Measurements from ENCODE around the gene TTLL1. TPM values are rescaled to one million over a fixed set of nuclear protein-coding genes. Genes with fewer than 3 reads are reported as not detected.

TTLL1 gene
- total RNA-seq, 1 experiment from 2014 or later, result 4.6 TPM

DNA sequence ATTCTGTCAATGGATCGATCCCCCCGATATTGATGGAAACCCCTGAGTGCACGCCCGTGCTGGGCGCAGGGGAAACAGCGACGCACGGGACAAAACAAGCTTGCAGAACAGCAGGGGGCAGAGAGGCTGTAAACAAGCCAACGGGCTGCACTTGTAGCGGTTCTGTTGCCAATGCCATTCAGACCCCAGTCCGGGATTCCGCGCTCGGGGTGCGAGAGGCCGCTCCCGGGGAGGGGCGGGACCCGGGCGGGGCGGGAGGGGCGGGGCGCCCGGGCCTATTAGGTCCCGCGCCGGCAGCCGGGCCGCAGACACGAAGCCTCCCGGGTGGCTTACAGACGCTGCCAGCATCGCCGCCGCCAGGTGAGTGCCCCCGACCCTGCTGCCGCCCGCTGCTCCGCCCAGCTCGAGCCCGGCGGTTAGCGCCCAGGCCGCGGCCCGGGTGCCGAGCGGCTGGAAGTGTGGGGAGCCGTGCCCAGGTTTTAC is 21.3 kb upstream of the TTLL1 start, which contains the start of gene BIK:
BIK (plus strand) TSS at position 307 of the 483 bp plus-strand sequence. CDS start 13,273 bp downstream, outside the sequence.
- TF ChIP-seq, protein P1, sequence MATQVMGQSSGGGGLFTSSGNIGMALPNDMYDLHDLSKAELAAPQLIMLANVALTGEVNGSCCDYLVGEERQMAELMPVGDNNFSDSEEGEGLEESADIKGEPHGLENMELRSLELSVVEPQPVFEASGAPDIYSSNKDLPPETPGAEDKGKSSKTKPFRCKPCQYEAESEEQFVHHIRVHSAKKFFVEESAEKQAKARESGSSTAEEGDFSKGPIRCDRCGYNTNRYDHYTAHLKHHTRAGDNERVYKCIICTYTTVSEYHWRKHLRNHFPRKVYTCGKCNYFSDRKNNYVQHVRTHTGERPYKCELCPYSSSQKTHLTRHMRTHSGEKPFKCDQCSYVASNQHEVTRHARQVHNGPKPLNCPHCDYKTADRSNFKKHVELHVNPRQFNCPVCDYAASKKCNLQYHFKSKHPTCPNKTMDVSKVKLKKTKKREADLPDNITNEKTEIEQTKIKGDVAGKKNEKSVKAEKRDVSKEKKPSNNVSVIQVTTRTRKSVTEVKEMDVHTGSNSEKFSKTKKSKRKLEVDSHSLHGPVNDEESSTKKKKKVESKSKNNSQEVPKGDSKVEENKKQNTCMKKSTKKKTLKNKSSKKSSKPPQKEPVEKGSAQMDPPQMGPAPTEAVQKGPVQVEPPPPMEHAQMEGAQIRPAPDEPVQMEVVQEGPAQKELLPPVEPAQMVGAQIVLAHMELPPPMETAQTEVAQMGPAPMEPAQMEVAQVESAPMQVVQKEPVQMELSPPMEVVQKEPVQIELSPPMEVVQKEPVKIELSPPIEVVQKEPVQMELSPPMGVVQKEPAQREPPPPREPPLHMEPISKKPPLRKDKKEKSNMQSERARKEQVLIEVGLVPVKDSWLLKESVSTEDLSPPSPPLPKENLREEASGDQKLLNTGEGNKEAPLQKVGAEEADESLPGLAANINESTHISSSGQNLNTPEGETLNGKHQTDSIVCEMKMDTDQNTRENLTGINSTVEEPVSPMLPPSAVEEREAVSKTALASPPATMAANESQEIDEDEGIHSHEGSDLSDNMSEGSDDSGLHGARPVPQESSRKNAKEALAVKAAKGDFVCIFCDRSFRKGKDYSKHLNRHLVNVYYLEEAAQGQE (IDR thresholded peaks at IDR 0.05; ENCODE audit: insufficient read depth in 1 of 2, low read depth in 2 of 2, low read length in 1 of 2), result no peak
- TF ChIP-seq TCF7L2 (IDR thresholded peaks at IDR 0.05; ENCODE audit: low read depth, low read length) (no peak), SIN3A (IDR thresholded peaks at IDR 0.05; ENCODE audit: borderline replicate concordance, insufficient read depth, low read depth, low read length) (no peak), POLR2AphosphoS5 (IDR thresholded peaks at IDR 0.05; ENCODE audit: low read depth, low read length) (no peak)
- TF ChIP-seq, protein P2, sequence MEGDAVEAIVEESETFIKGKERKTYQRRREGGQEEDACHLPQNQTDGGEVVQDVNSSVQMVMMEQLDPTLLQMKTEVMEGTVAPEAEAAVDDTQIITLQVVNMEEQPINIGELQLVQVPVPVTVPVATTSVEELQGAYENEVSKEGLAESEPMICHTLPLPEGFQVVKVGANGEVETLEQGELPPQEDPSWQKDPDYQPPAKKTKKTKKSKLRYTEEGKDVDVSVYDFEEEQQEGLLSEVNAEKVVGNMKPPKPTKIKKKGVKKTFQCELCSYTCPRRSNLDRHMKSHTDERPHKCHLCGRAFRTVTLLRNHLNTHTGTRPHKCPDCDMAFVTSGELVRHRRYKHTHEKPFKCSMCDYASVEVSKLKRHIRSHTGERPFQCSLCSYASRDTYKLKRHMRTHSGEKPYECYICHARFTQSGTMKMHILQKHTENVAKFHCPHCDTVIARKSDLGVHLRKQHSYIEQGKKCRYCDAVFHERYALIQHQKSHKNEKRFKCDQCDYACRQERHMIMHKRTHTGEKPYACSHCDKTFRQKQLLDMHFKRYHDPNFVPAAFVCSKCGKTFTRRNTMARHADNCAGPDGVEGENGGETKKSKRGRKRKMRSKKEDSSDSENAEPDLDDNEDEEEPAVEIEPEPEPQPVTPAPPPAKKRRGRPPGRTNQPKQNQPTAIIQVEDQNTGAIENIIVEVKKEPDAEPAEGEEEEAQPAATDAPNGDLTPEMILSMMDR (IDR thresholded peaks at IDR 0.05), result no peak; the same call in 1 of the 2 replicates
- Histone ChIP-seq H3K27ac (ENCODE audit: low read length) (no peak within 1 kb of the TSS), H3K4me3 (ENCODE audit: low read depth in 2 of 2, low read length in 2 of 2) (peak within 1 kb of the TSS; percentile 46 to 57), H3K36me3 (ENCODE audit: control insufficient read depth, insufficient read depth, low read length) (no peaks in the 10 kb centered on the region), H3K27me3 (ENCODE audit: control insufficient read depth, insufficient read depth, low read length) (peaks cover 2% of the 10 kb centered on the region; the same call in 1 of the 2 replicates), H3K9me3 (ENCODE audit: control insufficient read depth, insufficient read depth, low read depth, low read length) (no peaks in the 10 kb centered on the region), H3K4me1 (ENCODE audit: control insufficient read depth, insufficient read depth, low read length) (no peaks in the 10 kb centered on the region)
- no peak for DNase-seq (ENCODE audit: low read depth, low spot score)
- peak; percentile 78 for ATAC-seq
- BruUV-seq (replicated peaks), result no TSS peak
- intact Hi-C loops (cut with micrococcal nuclease; ENCODE audit: unreplicated experiment) (no loop called here), in situ Hi-C loops (cut with HindIII; ENCODE audit: low pct_unique_long_range_greater_than_20kb, low sequenced_read_pairs) (no loop called here)
- ChIA-PET CTCF (no interaction called here), POLR2A (no interaction called here)

- no TSS peak for BruUV-seq (replicated peaks)
- ChIA-PET POLR2A (no interaction called here), CTCF (no interaction called here)
- TF ChIP-seq, protein P2 (IDR thresholded peaks at IDR 0.05), result no peak
- TF ChIP-seq, protein P1 (IDR thresholded peaks at IDR 0.05; ENCODE audit: insufficient read depth in 1 of 2, low read depth in 2 of 2, low read length in 1 of 2), result no peak
- TF ChIP-seq POLR2AphosphoS5 (IDR thresholded peaks at IDR 0.05; ENCODE audit: low read depth, low read length), result no peak
- no peak for TF ChIP-seq SIN3A (IDR thresholded peaks at IDR 0.05; ENCODE audit: borderline replicate concordance, insufficient read depth, low read depth, low read length)
- TF ChIP-seq TCF7L2 (IDR thresholded peaks at IDR 0.05; ENCODE audit: low read depth, low read length), result no peak
- no peaks in the 10 kb centered on the region for H3K4me1 ChIP-seq (ENCODE audit: control insufficient read depth, insufficient read depth, low read length)
- in situ Hi-C loops (cut with HindIII; ENCODE audit: low pct_unique_long_range_greater_than_20kb, low sequenced_read_pairs), result no loop called here
- peak; percentile 43 for ATAC-seq
- H3K36me3 ChIP-seq (ENCODE audit: control insufficient read depth, insufficient read depth, low read length), result no peaks in the 10 kb centered on the region
- intact Hi-C loops (cut with micrococcal nuclease; ENCODE audit: unreplicated experiment), result no loop called here
- H3K27ac ChIP-seq (ENCODE audit: low read length), result no peak overlapping the region
- no peaks in the 10 kb centered on the region for H3K9me3 ChIP-seq (ENCODE audit: control insufficient read depth, insufficient read depth, low read depth, low read length)
- DNase-seq (ENCODE audit: low read depth, low spot score), result no peak
- peak overlapping the region; percentile 46 to 57 for H3K4me3 ChIP-seq (ENCODE audit: low read depth in 2 of 2, low read length in 2 of 2)
- H3K27me3 ChIP-seq (ENCODE audit: control insufficient read depth, insufficient read depth, low read length), result peaks cover 2% of the 10 kb centered on the region; the same call in 1 of the 2 replicates
These were observed 20.8 kb upstream of the TTLL1 start for GRCh38 chr22:43109921-43110443.

All from Panc1 (cell line).